H1 (cell line): ENCODE measurements around the gene TP53. TPM values are rescaled to one million over a fixed set of nuclear protein-coding genes. Genes with fewer than 3 reads are reported as not detected.

ENCODE experiments used
- CTCF ChIA-PET: fragments of 300-600 bp; sonication (Branson Sonifier 250); formaldehyde crosslinking; loops from one replicate; lab custom pipeline; 2021; ENCODE audit not compliant: partially characterized antibody; lab: Charles Lee
- POLR2A ChIA-PET: fragments of 300-600 bp; sonication (Branson Sonifier 250); formaldehyde crosslinking; loops from one replicate; lab custom pipeline; 2021; ENCODE audit warnings: inconsistent platforms; ENCODE audit not compliant: partially characterized antibody; lab: Charles Lee
- DNase-seq, 2 experiments: peaks; one replicate each; pipeline versions ENCODE4 v3.0.0 to v3.0.0-alpha.2; 2010 to 2022; ENCODE audit warnings: low spot score in 2 of 2, low read depth in 1 of 2, mixed read lengths in 1 of 2
- FAIRE-seq: peaks from 2 replicates; lab custom pipeline; 2011; peaks lifted over from hg19 to GRCh38; lab: Jason Lieb, UNC
- H2AFZ ChIP-seq: 2 replicates; pipeline ENCODE4 v1.8.1; 2012; ENCODE audit warnings: low read length, inconsistent platforms
- H2AK5ac ChIP-seq: 2 replicates; pipeline ENCODE4 v1.6.1; 2013; ENCODE audit warnings: low read depth, low read length
- H2BK120ac ChIP-seq: replicated peaks from 2 replicates; pipeline ENCODE3; 2013; ENCODE audit warnings: low read depth, low read length, inconsistent platforms
- H2BK12ac ChIP-seq: 2 replicates; pipeline ENCODE4 v1.6.1; 2013; ENCODE audit warnings: low read depth, low read length
- H2BK15ac ChIP-seq: 2 replicates; pipeline ENCODE4 v1.6.1; 2013; ENCODE audit warnings: low read length
- H2BK20ac ChIP-seq: 2 replicates; pipeline ENCODE4 v1.6.1; 2013; ENCODE audit warnings: low read length
- H2BK5ac ChIP-seq: 2 replicates; pipeline ENCODE4 v1.6.1; 2013; ENCODE audit warnings: low read depth, low read length
- H3K14ac ChIP-seq: 2 replicates; pipeline ENCODE4 v1.6.1; 2013; ENCODE audit warnings: inconsistent platforms; ENCODE audit not compliant: insufficient read length
- H3K18ac ChIP-seq: 2 replicates; pipeline ENCODE4 v1.6.1; 2013; ENCODE audit warnings: low read length; ENCODE audit errors: extremely low read depth
- H3K23ac ChIP-seq: 2 replicates; pipeline ENCODE4 v1.6.1; 2013; ENCODE audit warnings: inconsistent platforms; ENCODE audit not compliant: insufficient read length
- H3K23me2 ChIP-seq: 2 replicates; pipeline ENCODE4 v1.6.1; 2013; ENCODE audit warnings: low read depth, low read length
- H3K27ac ChIP-seq: 2 replicates; pipeline ENCODE4 v1.6.1; 2011; ENCODE audit warnings: low read depth, low read length, inconsistent platforms
- H3K27me3 ChIP-seq, 4 experiments: replicated peaks in 1 of 4; 1 replicate in 1 of 4; 2 replicates in 3 of 4; pipeline versions ENCODE4 v1.6.1 to v1.8.1; 2011 to 2013; ENCODE audit warnings: low read length in 3 of 4, mild to moderate bottlenecking in 3 of 4, inconsistent platforms in 2 of 4, mixed read lengths in 2 of 4, moderate library complexity in 1 of 4; ENCODE audit not compliant: control insufficient read depth in 3 of 4, insufficient read depth in 3 of 4; ENCODE audit errors: extremely low read depth in 1 of 4
- H3K36me3 ChIP-seq, 4 experiments: 2 replicates each; pipeline versions ENCODE4 v1.6.1 to v1.8.1; 2011 to 2013; ENCODE audit warnings: mild to moderate bottlenecking in 4 of 4, low read length in 3 of 4, moderate library complexity in 2 of 4, control low read depth in 1 of 4, inconsistent platforms in 1 of 4; ENCODE audit not compliant: insufficient read depth in 4 of 4, control insufficient read depth in 2 of 4
- H3K4ac ChIP-seq: replicated peaks from 2 replicates; pipeline ENCODE3; 2013; ENCODE audit warnings: low read length, low read depth, mixed read lengths, inconsistent platforms; ENCODE audit not compliant: insufficient read length
- H3K4me1 ChIP-seq, 4 experiments: replicated peaks in 1 of 4; 1 replicate in 1 of 4; 2 replicates in 3 of 4; pipeline versions ENCODE4 v1.6.1 to v1.8.1; 2011 to 2013; ENCODE audit warnings: low read length in 3 of 4, inconsistent platforms in 2 of 4, mixed read lengths in 1 of 4; ENCODE audit not compliant: insufficient read depth in 4 of 4, control insufficient read depth in 3 of 4
- H3K4me2 ChIP-seq, 2 experiments: 2 replicates each; pipeline versions ENCODE4 v1.6.1 to v1.8.1; 2011 to 2013; ENCODE audit warnings: low read depth in 2 of 2, low read length in 2 of 2, control low read depth in 1 of 2, inconsistent platforms in 1 of 2, mild to moderate bottlenecking in 1 of 2; ENCODE audit not compliant: insufficient read depth in 1 of 2
- H3K4me3 ChIP-seq, 4 experiments: fragments of 200-600, 300-600 bp in 1 of 4; sonication (generic), shearing (Covaris generic), sonication (Bioruptor Twin) in 1 of 4; 2 replicates each; pipeline versions ENCODE4 v1.5.1 to v1.8.1; 2011 to 2016; ENCODE audit warnings: low read length in 4 of 4, low read depth in 3 of 4, control low read depth in 2 of 4, inconsistent platforms in 2 of 4, mild to moderate bottlenecking in 2 of 4, mixed read lengths in 1 of 4, moderate library complexity in 1 of 4; ENCODE audit not compliant: insufficient read depth in 2 of 4; ENCODE audit errors: extremely low read depth in 1 of 4
- H3K56ac ChIP-seq: replicated peaks from 2 replicates; pipeline ENCODE3; 2013; ENCODE audit warnings: low read depth, mild to moderate bottlenecking, mixed read lengths, low read length, inconsistent platforms; ENCODE audit not compliant: insufficient read length
- H3K79me1 ChIP-seq: 2 replicates; pipeline ENCODE4 v1.6.1; 2013; ENCODE audit warnings: low read depth, low read length, control low read depth
- H3K79me2 ChIP-seq, 2 experiments: 2 replicates each; pipeline versions ENCODE4 v1.6.1 to v1.8.1; 2012 to 2013; ENCODE audit warnings: low read length in 2 of 2, mild to moderate bottlenecking in 2 of 2, inconsistent platforms in 1 of 2; ENCODE audit not compliant: insufficient read depth in 2 of 2, control insufficient read depth in 1 of 2
- H3K9ac ChIP-seq, 4 experiments: replicated peaks in 1 of 4; 1 replicate in 1 of 4; 2 replicates in 3 of 4; pipeline versions ENCODE4 v1.6.1 to v1.8.1; 2011 to 2013; ENCODE audit warnings: low read depth in 3 of 4, low read length in 3 of 4, control low read depth in 2 of 4, mild to moderate bottlenecking in 2 of 4, moderate library complexity in 2 of 4, inconsistent platforms in 1 of 4; ENCODE audit errors: extremely low read depth in 1 of 4
- H3K9me3 ChIP-seq, 2 experiments: 2 replicates each; pipeline versions ENCODE4 v1.6.1 to v1.8.1; 2012 to 2013; ENCODE audit warnings: mild to moderate bottlenecking in 2 of 2, moderate library complexity in 2 of 2, control low read depth in 1 of 2, inconsistent platforms in 1 of 2, low read depth in 1 of 2, low read length in 1 of 2, mixed read lengths in 1 of 2; ENCODE audit not compliant: insufficient read depth in 2 of 2
- H4K20me1 ChIP-seq, 2 experiments: replicated peaks in 1 of 2; 2 replicates each; pipeline versions ENCODE3 to v1.8.1; 2011 to 2013; ENCODE audit warnings: inconsistent platforms in 2 of 2, low read length in 2 of 2, mild to moderate bottlenecking in 1 of 2; ENCODE audit not compliant: insufficient read depth in 2 of 2, control insufficient read depth in 1 of 2
- H4K5ac ChIP-seq: 2 replicates; pipeline ENCODE4 v1.6.1; 2013; ENCODE audit warnings: low read length, low read depth, mixed read lengths, inconsistent platforms; ENCODE audit not compliant: insufficient read length
- H4K8ac ChIP-seq: 2 replicates; pipeline ENCODE4 v1.8.0; 2013; ENCODE audit warnings: mild to moderate bottlenecking, moderate library complexity, low read length, inconsistent platforms; ENCODE audit not compliant: insufficient read depth; ENCODE audit errors: extremely low read depth
- H4K91ac ChIP-seq: replicated peaks from 2 replicates; pipeline ENCODE3; 2013; ENCODE audit warnings: low read length, mixed read lengths, inconsistent platforms; ENCODE audit not compliant: insufficient read length
- CBX5 ChIP-seq: fragments of 300-800, 300-1000 bp; sonication (generic); IDR thresholded peaks from 2 replicates; pipeline ENCODE4 v1.7.1; 2016; ENCODE audit warnings: antibody characterized with exemption, low read length, low read depth
- EP300 ChIP-seq, 2 experiments: IDR thresholded peaks; 1 replicate in 1 of 2; 2 replicates in 1 of 2; pipeline ENCODE4 v1.6.1; 2011 to 2012; ENCODE audit warnings: low read depth in 2 of 2, low read length in 2 of 2, mild to moderate bottlenecking in 2 of 2, borderline replicate concordance in 1 of 2, inconsistent platforms in 1 of 2, moderate library complexity in 1 of 2
- RFX5 ChIP-seq: IDR thresholded peaks from 2 replicates; pipeline ENCODE4 v1.6.1; 2011; ENCODE audit warnings: low read depth, low read length, improper control_type of control experiment, borderline replicate concordance
- RXRA ChIP-seq: IDR thresholded peaks from 2 replicates; pipeline ENCODE4 v1.6.1; 2011; ENCODE audit warnings: low read depth, mild to moderate bottlenecking, low read length, moderate library complexity; ENCODE audit not compliant: insufficient read depth
- SAP30 ChIP-seq: fragments of 300-600 bp; sonication (generic); IDR thresholded peaks from 2 replicates; pipeline ENCODE4 v1.7.1; 2012; ENCODE audit warnings: low read length, moderate library complexity, mild to moderate bottlenecking, inconsistent platforms; ENCODE audit not compliant: insufficient read depth, insufficient replicate concordance
- SIN3A ChIP-seq, 2 experiments: IDR thresholded peaks in 1 of 2; conservative IDR thresholded peaks in 1 of 2; 2 replicates each; pipeline ENCODE4 v1.6.1; 2011 to 2012; ENCODE audit warnings: low read length in 2 of 2, improper control_type of control experiment in 1 of 2, low read depth in 1 of 2, mild to moderate bottlenecking in 1 of 2
- TAF7 ChIP-seq: optimal IDR thresholded peaks from 2 replicates; pipeline ENCODE3; 2011; ENCODE audit warnings: low read depth, mild to moderate bottlenecking, inconsistent platforms, low read length, moderate library complexity, borderline replicate concordance
- WGBS, 2 experiments: shearing (Covaris generic) in 1 of 2; methylation state at CpG; one replicate each; pipeline versions ENCODE4 v1.1.6 to v1.1.7; 2013 to 2015; ENCODE audit warnings: low lambda C conversion rate in 2 of 2, mixed read lengths in 2 of 2, inconsistent platforms in 1 of 2, low coverage in 1 of 2, missing lambda C conversion rate in 1 of 2; ENCODE audit not compliant: insufficient replicate concordance in 2 of 2, insufficient coverage in 1 of 2, insufficient read length in 1 of 2; ENCODE audit errors: extremely low coverage in 1 of 2, missing lambda C conversion rate in 1 of 2; 5-methylcytosine and 5-hydroxymethylcytosine counted together
- polyA plus RNA-seq, 7 experiments: library from polyadenylated mRNA; depleted of rRNA in 3 of 7; stranded (reverse) in 5 of 7; unstranded in 2 of 7; fragments of >200 nt in 5 of 7; fragments of 200-250 nt in 2 of 7; gene quantifications; 1 replicate in 5 of 7; 2 replicates in 1 of 7; 4 replicates in 1 of 7; pipeline versions ENCODE4 v1.2.1 to v1.2.3, GENCODE V29; 2011 to 2013; ENCODE audit warnings: missing spikeins in 2 of 7, mixed read lengths in 2 of 7
- total RNA-seq: library from RNA; stranded (reverse); fragmentation: NEBNext Ultra II Directional; extraction: Animal tissue kit (Norgen Biotek cat#: 25700); gene quantifications from 2 replicates; pipeline ENCODE4 v1.2.1, GENCODE V29; 2021
- TF ChIP-seq, protein P1 (sequence below): IDR thresholded peaks from 2 replicates; pipeline ENCODE4 v1.6.1; 2012; ENCODE audit warnings: inconsistent platforms

The TP53 gene
- total and polyA plus RNA-seq, 2 of the 8 experiments (the other 6 are each of a cell fraction or from before 2014, with no cell fraction given), result 143 to 198 TPM

DNA sequence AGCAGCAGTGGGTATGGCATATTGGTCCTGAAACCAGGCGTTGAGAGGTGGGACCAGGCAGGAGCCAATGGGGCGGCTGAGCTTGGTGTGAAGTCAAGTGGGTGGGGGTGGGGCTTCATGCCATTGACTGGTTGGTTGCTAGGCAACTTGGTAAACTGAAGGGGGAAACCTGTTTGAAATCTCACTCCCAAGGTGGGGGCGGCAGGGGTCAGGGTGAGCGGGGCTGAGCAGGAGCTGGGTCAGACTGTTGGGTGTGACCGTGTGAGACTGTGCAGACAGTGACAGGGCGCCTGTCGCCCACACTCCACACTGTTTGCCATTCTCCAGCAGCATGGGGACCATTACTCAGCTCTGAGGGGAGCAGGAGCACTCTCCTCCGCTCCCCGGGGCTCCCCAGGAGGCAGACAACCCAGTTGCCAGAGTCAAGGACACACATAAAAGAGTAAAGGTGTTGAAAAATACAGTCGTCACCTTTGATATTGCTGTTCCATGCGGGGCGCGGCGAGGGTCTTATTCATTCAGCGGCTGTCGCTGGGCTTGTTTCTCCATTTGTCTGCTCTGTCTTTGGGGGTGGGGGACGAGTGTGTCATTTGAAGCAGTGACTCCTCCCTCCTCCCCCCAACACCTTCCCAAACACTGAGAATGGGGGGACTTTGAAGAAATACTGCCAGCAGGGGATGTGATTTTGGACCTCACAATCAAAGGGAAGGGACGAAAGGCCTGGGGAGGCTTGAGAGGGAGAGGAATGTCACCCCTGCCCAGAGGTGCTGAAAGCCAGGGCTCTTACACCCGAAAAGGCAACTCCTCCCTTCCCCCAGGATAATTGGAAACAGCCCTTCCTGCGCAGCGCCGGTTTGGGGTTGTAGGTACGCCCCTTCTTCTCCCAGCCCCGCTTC lies 16.5 kb upstream of the TP53 start:
- Histone ChIP-seq H2BK120ac (no peak overlapping the region), H2AK5ac (no peak overlapping the region; the same call in 1 of the 2 replicates), H3K4me3 (peak overlapping the region; percentile 56 to 86 (median 66); a peak in 5 of 8 replicates), H3K27me3 (peaks cover 0 to 3% (median 1%) of the 10 kb centered on the region in 4 experiments; a peak in 2 of 7 replicates), H2BK15ac (no peak overlapping the region), H2AFZ (no peak overlapping the region), H3K79me2 (no peaks in the 10 kb centered on the region), H3K79me1 (no peaks in the 10 kb centered on the region; the same call in 1 of the 2 replicates), H3K4ac (no peak overlapping the region), H4K20me1 (peaks cover 2 to 7% of the 10 kb centered on the region in 2 experiments), H3K9ac (peak overlapping the region in 2 of 4 experiments; percentile 1 to 41; a peak in 4 of 7 replicates), H3K4me2 (peak overlapping the region; percentile 82 to 90), H3K9me3 (no peaks in the 10 kb centered on the region), H2BK20ac (no peak overlapping the region), H3K56ac (no peak overlapping the region), H3K4me1 (peaks cover 2 to 19% (median 16%) of the 10 kb centered on the region in 4 experiments), H4K91ac (no peak overlapping the region), H3K27ac (peak overlapping the region; percentile 80; the same call in 1 of the 2 replicates), H4K5ac (no peak overlapping the region), H3K14ac (no peak overlapping the region), H2BK5ac (no peak overlapping the region; the same call in none of the 2 replicates), H3K36me3 (peaks cover 0 to 5% (median 2%) of the 10 kb centered on the region in 4 experiments; a peak in 3 of 8 replicates), H4K8ac (no peak overlapping the region), H3K23ac (no peak overlapping the region), H2BK12ac (peak overlapping the region; percentile 60; the same call in 1 of the 2 replicates), H3K23me2 (peaks cover 19% of the 10 kb centered on the region; the same call in 1 of the 2 replicates), H3K18ac (no peak overlapping the region)
- DNase-seq (peak; percentile 61 to 77), FAIRE-seq (peak; percentile 57)
- ChIA-PET POLR2A (interaction anchor here (0.6 to 11.4 kb wide), 21 partner anchors 8 to 1314 kb away, joined by 3 to 186 read pairs (median 5); partner anchors contain the start of genes ATP1B2, CNTROB, DNAH2 and SAT2), CTCF (interaction anchor here (0.6 to 9.2 kb wide), 15 partner anchors 8 to 292 kb away, joined by 3 to 85 read pairs (median 4); partner anchors contain the start of genes DNAH2, SOX15, TP53 and WRAP53)
- WGBS, 2 experiments, result 10% methylated on average over 21 of the region's 24 CpGs; no CpG with 5 or more reads in 1 of the 2 experiments
- TF ChIP-seq EP300 (IDR thresholded peaks at IDR 0.05; ENCODE audit: borderline replicate concordance in 1 of 2, low read depth in 2 of 2, low read length in 2 of 2), result peak in 1 of 2 experiments; percentile 76; a peak in 1 of 3 replicates
- TF ChIP-seq SIN3A (conservative IDR thresholded peaks at IDR 0.05 in 1 of 2, IDR thresholded peaks at IDR 0.05 in 1 of 2; ENCODE audit: low read depth in 1 of 2, low read length in 2 of 2), result peak; percentile 73 to 83; a peak in 2 of 4 replicates
- TF ChIP-seq RFX5, result peak; percentile 24; the same call in 1 of the 2 replicates
- TF ChIP-seq SAP30, result peak; percentile 62
- no peak for TF ChIP-seq RXRA
- no peak for TF ChIP-seq CBX5
- no peak for TF ChIP-seq TAF7
- TF ChIP-seq, protein P1, sequence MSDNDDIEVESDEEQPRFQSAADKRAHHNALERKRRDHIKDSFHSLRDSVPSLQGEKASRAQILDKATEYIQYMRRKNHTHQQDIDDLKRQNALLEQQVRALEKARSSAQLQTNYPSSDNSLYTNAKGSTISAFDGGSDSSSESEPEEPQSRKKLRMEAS, result 0 out of 2 replicates have a peak, but pooled peaks have one; percentile 12
